HEK293 (cell line): ENCODE measurements around the gene NLK.
"Not testable (repeated sequence)": the region's sequence is repeated elsewhere in the genome, so short reads cannot be mapped to it uniquely, and the experiment has no call there.

ENCODE experiments used
- CTCF ChIA-PET: fragments of 350-600 bp; formaldehyde crosslinking; extraction: SDS; loops from one replicate; lab custom pipeline; 2021; ENCODE audit warnings: antibody characterized with exemption; lab: Yijun Ruan, JAX
- POLR2A ChIA-PET: fragments of 300-600 bp; formaldehyde crosslinking; extraction: SDS; loops from one replicate; lab custom pipeline; 2020; ENCODE audit warnings: antibody characterized with exemption, inconsistent platforms; lab: Yijun Ruan, JAX
- H3K27ac ChIP-seq: fragments of 200-500 bp; sonication (Bioruptor generic); 2 replicates; pipeline ENCODE4 v1.5.1; 2014; ENCODE audit warnings: low read depth, low read length, control low read depth, inconsistent platforms; ENCODE audit errors: extremely low read depth
- H3K36me3 ChIP-seq, 2 experiments: fragments of 200-500 bp in 1 of 2; sonication (Bioruptor generic) in 1 of 2; 1 replicate in 1 of 2; 2 replicates in 1 of 2; pipeline ENCODE4 v1.5.1; 2014 to 2017; ENCODE audit warnings: inconsistent platforms in 2 of 2, low read length in 2 of 2; ENCODE audit not compliant: control insufficient read depth in 2 of 2, insufficient read depth in 1 of 2
- H3K4me1 ChIP-seq: fragments of 200-500 bp; sonication (Bioruptor generic); 2 replicates; pipeline ENCODE4 v1.5.1; 2014; ENCODE audit warnings: mild to moderate bottlenecking, low read length, inconsistent platforms; ENCODE audit not compliant: control insufficient read depth, insufficient read depth
- H3K4me3 ChIP-seq: 2 replicates; pipeline ENCODE4 v1.5.1; 2011; ENCODE audit warnings: low read depth, mild to moderate bottlenecking, control low read depth, low read length, moderate library complexity
- H3K9me3 ChIP-seq: fragments of 200-500 bp; sonication (Bioruptor generic); 2 replicates; pipeline ENCODE4 v1.5.1; 2014; ENCODE audit warnings: low read depth, low read length, inconsistent platforms; ENCODE audit not compliant: control insufficient read depth, insufficient read depth
- HOXA7 ChIP-seq: sonication (generic); formaldehyde crosslinking; IDR thresholded peaks from 2 replicates; pipeline ENCODE4 v1.8.1; 2022; ENCODE audit warnings: missing genetic modification reagents, borderline replicate concordance
- ZIC2 ChIP-seq: fragments of 450-650 bp; formaldehyde crosslinking; IDR thresholded peaks from 2 replicates; pipeline ENCODE4 v1.5.1; 2016; ENCODE audit warnings: missing biosample characterization, missing genetic modification characterization
- ZNF148 ChIP-seq: fragments of 450-650 bp; formaldehyde crosslinking; IDR thresholded peaks from 2 replicates; pipeline ENCODE4 v1.5.0; 2017; ENCODE audit warnings: missing biosample characterization, missing genetic modification characterization, borderline replicate concordance

Gene NLK

GRCh38 chr17:28230011-28230410 lies 187.5 kb downstream of the NLK start (continued):
- TF ChIP-seq ZNF148 (tag by site-specific recombination) (no peak), HOXA7 (CRISPR knock-in tag) (no peak), ZIC2 (tag by site-specific recombination) (no peak)

- H3K4me1 ChIP-seq, H3K4me3 ChIP-seq, H3K9me3 ChIP-seq, H3K36me3 ChIP-seq, POLR2A ChIA-PET, H3K27ac ChIP-seq: not testable (repeated sequence)
- CTCF ChIA-PET = interaction anchor here (0.6 to 1.9 kb wide), 9 partner anchors 11 to 425 kb away, joined by 3 to 7 read pairs (median 3); no protein-coding TSS in a partner anchor
Observed at GRCh38 chr17:28230607-28231006, 188.1 kb downstream of the NLK start.

- H3K27ac ChIP-seq, H3K4me3 ChIP-seq, H3K4me1 ChIP-seq, H3K9me3 ChIP-seq, H3K36me3 ChIP-seq, POLR2A ChIA-PET: not testable (repeated sequence)
- CTCF ChIA-PET = interaction anchor here (0.6 to 3.0 kb wide), 10 partner anchors 9 to 973 kb away, joined by 3 to 14 read pairs (median 4); partner anchors contain the start of gene TNFAIP1
Observed at GRCh38 chr17:28231624-28232023, 189.1 kb downstream of the NLK start.

GRCh38 chr17:28232966-28233870 lies 190.7 kb downstream of the NLK start:
- CTCF ChIA-PET = interaction anchor here (0.7 to 3.0 kb wide), 22 partner anchors 13 to 452 kb away, joined by 3 to 15 read pairs (median 3); partner anchors contain the start of gene TNFAIP1
- POLR2A ChIA-PET, H3K4me3 ChIP-seq, H3K27ac ChIP-seq, H3K4me1 ChIP-seq, H3K36me3 ChIP-seq, H3K9me3 ChIP-seq: not testable (repeated sequence)

GRCh38 chr17:28233872-28234856 lies 191.7 kb downstream of the NLK start:
- H3K27ac ChIP-seq, H3K36me3 ChIP-seq, H3K4me3 ChIP-seq, H3K4me1 ChIP-seq, H3K9me3 ChIP-seq, POLR2A ChIA-PET: not testable (repeated sequence)
- CTCF ChIA-PET = interaction anchor here (0.7 to 3.0 kb wide), 15 partner anchors 14 to 453 kb away, joined by 3 to 15 read pairs (median 4); no protein-coding TSS in a partner anchor

GRCh38 chr17:28235066-28235700 lies 192.7 kb downstream of the NLK start:
- H3K36me3 ChIP-seq, POLR2A ChIA-PET, H3K4me3 ChIP-seq, H3K4me1 ChIP-seq, H3K9me3 ChIP-seq, H3K27ac ChIP-seq: not testable (repeated sequence)
- CTCF ChIA-PET = interaction anchor here (1.3 to 1.9 kb wide), 3 partner anchors 15 to 21 kb away, joined by 4 to 7 read pairs (median 5); no protein-coding TSS in a partner anchor

GRCh38 chr17:28236033-28236653 lies 193.7 kb downstream of the NLK start:
- H3K9me3 ChIP-seq, H3K4me1 ChIP-seq, H3K4me3 ChIP-seq, POLR2A ChIA-PET, H3K27ac ChIP-seq, H3K36me3 ChIP-seq: not testable (repeated sequence)
- CTCF ChIA-PET = interaction anchor here (0.7 to 1.8 kb wide), 4 partner anchors 15 to 125 kb away, joined by 3 to 5 read pairs (median 4); no protein-coding TSS in a partner anchor

- H3K36me3 ChIP-seq, H3K27ac ChIP-seq, H3K4me1 ChIP-seq, H3K4me3 ChIP-seq, POLR2A ChIA-PET, H3K9me3 ChIP-seq: not testable (repeated sequence)
- CTCF ChIA-PET = interaction anchor here (0.6 to 3.1 kb wide), 2 partner anchors 10 to 478 kb away, joined by 3 to 14 read pairs; no protein-coding TSS in a partner anchor
Observed at GRCh38 chr17:28238547-28239270, 196.2 kb downstream of the NLK start.
